SK-N-MC (cell line): ENCODE measurements around the gene ZNF423.

ENCODE experiments used
- DNase-seq: peaks from one replicate; pipeline ENCODE4 v3.0.0-alpha.2; 2011; ENCODE audit warnings: low read depth, low spot score
- H3K27ac ChIP-seq: fragments of 200-600 bp; sonication (generic); 2 replicates; pipeline ENCODE4 v1.5.1; 2016; ENCODE audit warnings: mixed run types
- H3K36me3 ChIP-seq: fragments of 200-600 bp; sonication (generic); 2 replicates; pipeline ENCODE4 v1.6.1; 2017; ENCODE audit warnings: antibody characterized with exemption, low read length, mixed read lengths; ENCODE audit not compliant: insufficient read depth
- H3K4me3 ChIP-seq: fragments of 200-600 bp; sonication (generic); 2 replicates; pipeline ENCODE4 v1.5.1; 2016
- H3K9ac ChIP-seq: fragments of 200-600 bp; sonication (generic); 2 replicates; pipeline ENCODE4 v1.8.0; 2017; ENCODE audit warnings: mixed run types, mixed read lengths; ENCODE audit not compliant: insufficient read length
- H3K9me3 ChIP-seq: fragments of 200-600 bp; sonication (generic); 2 replicates; pipeline ENCODE4 v1.6.1; 2017; ENCODE audit warnings: low read depth, mild to moderate bottlenecking, antibody characterized with exemption, low read length, moderate library complexity, mixed read lengths
- EZH2 ChIP-seq: fragments of 200-600 bp; sonication (generic); IDR thresholded peaks from one replicate; pipeline ENCODE4 v1.6.1; 2017; ENCODE audit warnings: antibody characterized with exemption
- FOXP2 ChIP-seq: optimal IDR thresholded peaks from 2 replicates; pipeline ENCODE3; 2011; ENCODE audit warnings: mild to moderate bottlenecking, moderate library complexity; ENCODE audit not compliant: insufficient read depth; ENCODE audit errors: extremely low read length, control extremely low read depth
- POLR2AphosphoS5 ChIP-seq: IDR thresholded peaks from 2 replicates; pipeline ENCODE4 v1.6.1; 2012; ENCODE audit warnings: mild to moderate bottlenecking, low read depth, low read length, borderline replicate concordance

Gene ZNF423

DNA sequence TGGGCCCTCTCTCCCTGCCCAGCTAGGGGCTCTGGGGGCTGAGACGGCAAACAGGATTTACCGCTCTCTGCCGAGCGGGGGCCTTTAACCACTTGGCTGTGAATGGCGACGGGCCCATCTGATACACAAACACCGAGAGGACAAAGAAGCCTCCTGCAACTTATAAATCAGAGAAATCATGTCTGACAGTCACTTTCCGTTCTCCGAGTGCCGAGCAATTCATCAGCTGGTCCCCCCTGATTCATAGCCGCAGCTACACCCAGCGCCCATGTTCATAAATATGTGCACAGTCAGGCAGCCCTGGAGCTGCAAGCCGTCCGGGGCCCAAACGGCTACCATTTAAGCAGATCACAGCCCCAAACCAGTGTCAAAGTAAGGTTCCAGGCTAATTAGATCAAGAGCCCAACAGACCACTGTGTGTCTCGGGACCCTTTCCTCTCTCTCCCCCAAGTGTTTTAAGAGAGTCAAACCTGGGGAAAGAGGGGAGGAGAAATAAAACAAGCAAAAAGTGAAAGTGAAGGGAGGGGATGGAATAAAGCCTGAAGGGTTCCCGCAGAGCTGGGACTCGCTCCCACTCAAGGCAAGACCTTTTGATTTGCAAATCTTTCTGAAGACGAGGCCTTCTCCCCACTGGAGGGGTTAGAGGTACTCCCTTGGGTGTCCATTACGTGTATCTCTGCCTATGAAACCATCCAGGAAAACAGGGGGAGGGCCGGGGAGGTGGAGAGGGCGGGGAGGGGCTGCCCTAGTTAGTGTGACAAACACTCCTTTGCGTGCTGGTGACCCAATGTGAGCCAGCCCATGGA is 327.6 kb downstream of the ZNF423 start:
- no peak for DNase-seq
- Histone ChIP-seq H3K4me3 (no peak overlapping the region), H3K9me3 (no peaks in the 10 kb centered on the region), H3K27ac (no peak overlapping the region), H3K36me3 (no peaks in the 10 kb centered on the region), H3K9ac (no peak overlapping the region)
- TF ChIP-seq POLR2AphosphoS5: no peak
- no peak for TF ChIP-seq FOXP2
- no peak for TF ChIP-seq EZH2

DNA sequence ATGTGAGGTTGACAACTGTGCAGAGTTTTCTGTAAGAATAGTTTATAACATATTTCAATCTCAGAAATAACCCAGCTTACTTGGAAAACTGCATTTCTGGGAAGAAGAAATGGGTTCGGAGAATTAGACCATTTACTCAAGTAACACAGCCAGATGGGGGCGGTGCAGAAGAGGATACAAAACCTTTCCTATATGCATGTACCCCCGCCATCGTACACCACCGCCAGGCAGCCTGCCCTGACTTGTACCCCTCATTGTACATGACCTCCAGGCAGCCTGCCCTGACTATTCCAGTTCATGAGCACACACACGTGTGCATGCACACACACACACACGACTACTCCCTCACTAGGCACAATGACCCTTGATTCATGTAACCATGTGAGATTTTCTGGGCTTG is 328.3 kb downstream of the ZNF423 start:
- Histone ChIP-seq H3K27ac (no peak overlapping the region), H3K4me3 (no peak overlapping the region), H3K9me3 (no peaks in the 10 kb centered on the region), H3K36me3 (no peaks in the 10 kb centered on the region), H3K9ac (no peak overlapping the region)
- TF ChIP-seq EZH2 (no peak), POLR2AphosphoS5 (no peak), FOXP2 (no peak)
- DNase-seq: no peak

DNA sequence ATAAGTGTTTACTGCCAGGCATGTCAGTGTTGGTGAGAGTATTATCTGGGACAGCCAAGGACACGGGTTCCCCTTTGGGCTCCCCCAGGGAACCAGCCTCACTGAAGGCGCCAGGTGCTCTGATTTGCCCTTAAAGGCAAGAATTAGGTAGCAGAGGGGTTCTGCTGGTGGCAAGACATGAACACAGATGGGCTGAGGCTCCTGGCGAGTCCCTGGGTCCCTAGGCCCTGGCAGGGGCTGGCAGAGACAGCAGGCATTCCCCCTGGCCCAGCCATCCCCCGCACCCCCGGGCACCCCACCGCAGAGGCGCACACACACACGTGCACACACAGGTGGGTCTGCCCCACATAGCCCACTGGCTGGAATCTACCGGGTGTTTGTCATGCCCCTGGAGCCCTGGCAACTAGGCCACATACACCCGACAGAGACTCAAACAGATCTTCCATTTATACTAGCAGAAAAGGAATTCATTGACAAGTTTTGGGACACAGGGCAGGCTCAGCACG is 329.0 kb downstream of the ZNF423 start:
- H3K9me3 ChIP-seq: no peaks in the 10 kb centered on the region
- TF ChIP-seq POLR2AphosphoS5 (no peak), EZH2 (no peak), FOXP2 (no peak)
- H3K36me3 ChIP-seq: no peaks in the 10 kb centered on the region
- H3K27ac ChIP-seq: no peak overlapping the region
- no peak overlapping the region for H3K9ac ChIP-seq
- DNase-seq: no peak
- no peak overlapping the region for H3K4me3 ChIP-seq

DNA sequence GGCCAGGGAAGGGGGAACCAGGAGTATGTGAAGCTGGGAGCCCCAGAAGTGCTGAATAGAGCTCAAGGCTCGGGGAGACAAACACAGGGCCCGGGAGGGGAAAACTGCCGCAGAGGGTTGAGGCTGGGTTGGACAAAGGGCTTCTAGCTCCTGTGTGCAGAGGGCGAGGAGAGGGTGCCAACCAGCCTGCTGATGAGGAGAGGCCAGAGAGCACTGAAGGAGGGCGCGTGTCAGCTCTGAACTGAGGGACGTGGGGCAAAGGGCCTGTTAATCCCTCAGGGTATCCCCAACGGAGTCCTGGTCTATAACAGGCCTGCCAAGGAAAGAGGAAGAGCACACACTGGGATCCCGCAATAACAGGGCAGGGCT is 331.0 kb downstream of the ZNF423 start:
- DNase-seq: no peak
- Histone ChIP-seq H3K4me3 (no peak overlapping the region), H3K9ac (no peak overlapping the region), H3K9me3 (no peaks in the 10 kb centered on the region), H3K36me3 (no peaks in the 10 kb centered on the region), H3K27ac (no peak overlapping the region)
- TF ChIP-seq POLR2AphosphoS5: no peak
- TF ChIP-seq EZH2: no peak
- no peak for TF ChIP-seq FOXP2

- no peak overlapping the region for H3K27ac ChIP-seq
- H3K4me3 ChIP-seq: no peak overlapping the region
- H3K9me3 ChIP-seq: no peaks in the 10 kb centered on the region
- no peak for DNase-seq
- H3K9ac ChIP-seq: no peak overlapping the region
- TF ChIP-seq FOXP2 (no peak), EZH2 (no peak), POLR2AphosphoS5 (no peak)
- no peaks in the 10 kb centered on the region for H3K36me3 ChIP-seq
Observed at GRCh38 chr16:49524216-49524946, 331.5 kb downstream of the ZNF423 start.

- Histone ChIP-seq H3K36me3 (no peaks in the 10 kb centered on the region), H3K27ac (no peak overlapping the region), H3K9me3 (no peaks in the 10 kb centered on the region), H3K4me3 (no peak overlapping the region), H3K9ac (no peak overlapping the region)
- DNase-seq: no peak
- TF ChIP-seq POLR2AphosphoS5 (no peak), FOXP2 (no peak), EZH2 (no peak)
Observed at GRCh38 chr16:49523435-49524159, 332.3 kb downstream of the ZNF423 start.

DNA sequence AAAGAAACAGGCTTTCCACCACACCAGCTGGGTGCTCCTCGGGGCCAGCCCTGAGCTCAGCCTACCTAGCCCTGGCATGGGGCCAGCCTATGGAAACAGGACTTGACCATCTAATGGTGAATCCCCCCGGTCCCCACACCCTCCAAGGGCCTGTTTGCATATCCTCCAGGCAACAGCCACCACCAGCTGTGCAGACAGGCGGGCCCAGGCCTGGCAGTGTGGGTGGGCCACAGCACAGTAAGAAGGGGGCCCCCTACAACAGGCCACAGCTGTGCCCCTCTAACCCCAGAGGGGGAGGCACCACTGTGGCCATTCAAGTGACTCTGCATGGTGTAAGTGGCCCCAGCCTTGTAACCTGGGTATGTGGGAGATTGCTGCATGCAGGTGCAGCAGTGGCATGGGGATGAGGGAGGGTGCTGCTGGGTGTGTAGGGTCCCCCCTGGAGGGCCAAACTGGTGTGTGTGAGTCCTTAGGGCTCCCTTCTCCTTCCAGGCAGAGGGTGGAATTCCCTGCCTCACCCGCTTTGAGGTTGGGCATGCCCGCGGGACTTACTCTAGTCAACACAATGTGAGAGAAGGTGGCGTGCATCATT is 334.1 kb downstream of the ZNF423 start:
- no peak for TF ChIP-seq POLR2AphosphoS5
- no peak for TF ChIP-seq EZH2
- no peak for TF ChIP-seq FOXP2
- Histone ChIP-seq H3K9me3 (no peaks in the 10 kb centered on the region), H3K27ac (no peak overlapping the region), H3K36me3 (no peaks in the 10 kb centered on the region), H3K4me3 (no peak overlapping the region), H3K9ac (no peak overlapping the region)
- no peak for DNase-seq
